Motor neuron (in vitro differentiated cells): ENCODE results near the gene MN1. TPM values are rescaled to one million over a fixed set of nuclear protein-coding genes. Genes with fewer than 3 reads are reported as not detected.

ENCODE experiments used
- total RNA-seq, 8 experiments: library from RNA; unstranded; fragments of 300-600 nt; gene quantifications; 2 replicates each; pipeline versions ENCODE4 v1.2.3 to v1.2.4, GENCODE V29; 2022

Gene MN1
- total RNA-seq, 8 experiments from 2014 or later: 4.2 to 11.2 (median 7.8) TPM

Other genes with a start within 250 kb of the MN1 start
- gene PITPNB, start 117.5 kb upstream of the MN1 start, total RNA-seq: 10 to 100 TPM; 22.6 to 81.9 (median 37.0) TPM